PC-3 (cell line): ENCODE data around the gene SLC39A8. TPM values are rescaled to one million over a fixed set of nuclear protein-coding genes. Genes with fewer than 3 reads are reported as not detected.

Experiments
- ATAC-seq: fragments of 200-7000 bp; cut with Tn5 transposase; 2 replicates; pipeline ENCODE4 v1.9.1; 2020; ENCODE audit warnings: mild to moderate bottlenecking, moderate library complexity
- BruUV-seq: library from RNA; stranded (reverse); fragments of 400-500 nt; replicated peaks from 2 replicates; lab custom pipeline; 2021; lab: Mats Ljungman, UMichigan
- CTCF ChIA-PET: fragments of 300-600 bp; sonication (Branson Sonifier 250); formaldehyde crosslinking; loops from one replicate; lab custom pipeline; 2022; ENCODE audit warnings: antibody characterized with exemption; lab: Charles Lee
- POLR2A ChIA-PET: fragments of 300-600 bp; sonication (Branson Sonifier 250); formaldehyde crosslinking; loops from one replicate; lab custom pipeline; 2022; ENCODE audit warnings: antibody characterized with exemption; ENCODE audit not compliant: unreplicated experiment; lab: Charles Lee
- DNase-seq: peaks from one replicate; pipeline ENCODE4 v3.0.0-alpha.2; 2015
- H2AFZ ChIP-seq: fragments of 300-600 bp; sonication (generic); 2 replicates; pipeline ENCODE4 v1.6.0; 2016; ENCODE audit warnings: antibody characterized with exemption, low read length
- H3F3A ChIP-seq: fragments of 300-600 bp; sonication (generic); one replicate; pipeline ENCODE4 v1.6.0; 2017; ENCODE audit warnings: antibody characterized with exemption, low read length, control low read depth, mild to moderate bottlenecking; ENCODE audit not compliant: unreplicated experiment
- H3K27ac ChIP-seq: fragments of 300-600 bp; sonication (generic); 2 replicates; pipeline ENCODE4 v1.5.1; 2016; ENCODE audit warnings: mild to moderate bottlenecking, low read length
- H3K27me3 ChIP-seq: fragments of 300-600 bp; sonication (generic); 2 replicates; pipeline ENCODE4 v1.6.1; 2016; ENCODE audit warnings: low read length, mixed read lengths
- H3K36me3 ChIP-seq: fragments of 300-600 bp; sonication (generic); 2 replicates; pipeline ENCODE4 v1.6.1; 2016; ENCODE audit warnings: low read depth, mixed run types, low read length, mixed read lengths
- H3K4me1 ChIP-seq: fragments of 300-600 bp; sonication (generic); 2 replicates; pipeline ENCODE4 v1.5.1; 2016; ENCODE audit warnings: low read length; ENCODE audit not compliant: insufficient read depth
- H3K4me2 ChIP-seq: fragments of 300-600 bp; sonication (generic); 2 replicates; pipeline ENCODE4 v1.6.0; 2016; ENCODE audit warnings: low read length
- H3K4me3 ChIP-seq: fragments of 300-600 bp; sonication (generic); 2 replicates; pipeline ENCODE4 v1.5.1; 2016; ENCODE audit warnings: mild to moderate bottlenecking, low read length, mixed read lengths
- H3K79me2 ChIP-seq: fragments of 300-600 bp; sonication (generic); 2 replicates; pipeline ENCODE4 v1.6.1; 2017; ENCODE audit warnings: low read length, mixed read lengths
- H3K9ac ChIP-seq: fragments of 300-600 bp; sonication (generic); 2 replicates; pipeline ENCODE4 v1.6.0; 2016; ENCODE audit warnings: mild to moderate bottlenecking, low read length
- H3K9me2 ChIP-seq: fragments of 300-600 bp; sonication (generic); replicated peaks from 2 replicates; pipeline ENCODE4 v1.6.1; 2016; ENCODE audit warnings: mixed run types, low read length, mixed read lengths
- H3K9me3 ChIP-seq: fragments of 300-600 bp; sonication (generic); 2 replicates; pipeline ENCODE4 v1.6.1; 2016; ENCODE audit warnings: low read length, mixed read lengths
- H4K20me1 ChIP-seq: fragments of 300-600 bp; sonication (generic); 2 replicates; pipeline ENCODE4 v1.6.1; 2016; ENCODE audit warnings: low read length, mixed read lengths
- CTCF ChIP-seq: fragments of 300-600 bp; sonication (generic); conservative IDR thresholded peaks from 2 replicates; pipeline ENCODE4 v1.5.1; 2017; ENCODE audit warnings: antibody characterized with exemption, low read depth, mild to moderate bottlenecking, low read length
- EZH2 ChIP-seq: fragments of 300-600 bp; sonication (generic); IDR thresholded peaks from one replicate; pipeline ENCODE4 v1.6.1; 2017; ENCODE audit warnings: antibody characterized with exemption, mild to moderate bottlenecking, low read length; ENCODE audit not compliant: unreplicated experiment
- EZH2phosphoT487 ChIP-seq: fragments of 300-600 bp; sonication (generic); IDR thresholded peaks from 2 replicates; pipeline ENCODE4 v1.6.1; 2018; ENCODE audit warnings: mild to moderate bottlenecking, antibody characterized with exemption, low read length, borderline replicate concordance
- intact Hi-C: fragments of 100-400 bp; cut with micrococcal nuclease; formaldehyde crosslinking; loops from 2 replicates; pipeline ENCODE4 v1.9.0; 2023
- total RNA-seq: library from RNA; depleted of rRNA; stranded (reverse); fragments of >200 nt; gene quantifications from 2 replicates; pipeline ENCODE4 v1.2.3, GENCODE V29; 2014

The SLC39A8 gene
- total RNA-seq, 1 experiment from 2014 or later = 19.5 TPM

GRCh38 chr4:102234243-102234838 lies 110.9 kb downstream of the SLC39A8 start:
- POLR2A ChIA-PET = no interaction called here
- ATAC-seq = no peak
- CTCF ChIA-PET = no interaction called here

GRCh38 chr4:102230194-102230593 lies 115.1 kb downstream of the SLC39A8 start:
- Histone ChIP-seq H3K79me2 (no peaks in the 10 kb centered on the region), H3K4me2 (no peak overlapping the region), H3K27ac (no peak overlapping the region), H3K9ac (no peak overlapping the region), H3K27me3 (no peaks in the 10 kb centered on the region), H3F3A (no peaks in the 10 kb centered on the region), H3K9me2 (no peaks in the 10 kb centered on the region), H3K4me1 (no peaks in the 10 kb centered on the region), H3K4me3 (no peak overlapping the region), H2AFZ (no peak overlapping the region), H3K9me3 (no peaks in the 10 kb centered on the region), H4K20me1 (no peaks in the 10 kb centered on the region), H3K36me3 (no peaks in the 10 kb centered on the region)
- ChIA-PET CTCF (no interaction called here), POLR2A (no interaction called here)
- no TSS peak for BruUV-seq
- intact Hi-C loops = no loop called here
- DNase-seq (no peak), ATAC-seq (no peak)
- no peak for TF ChIP-seq EZH2
- TF ChIP-seq CTCF = no peak
- TF ChIP-seq EZH2phosphoT487 = no peak

More at GRCh38 chr4:102234243-102234838, 110.9 kb downstream of the SLC39A8 start:
- H3K9ac ChIP-seq = no peak overlapping the region
- H3F3A ChIP-seq = no peaks in the 10 kb centered on the region
- no peak overlapping the region for H3K4me2 ChIP-seq
- BruUV-seq = no TSS peak
- H3K9me2 ChIP-seq = no peaks in the 10 kb centered on the region
- no peaks in the 10 kb centered on the region for H4K20me1 ChIP-seq
- DNase-seq = no peak
- H3K9me3 ChIP-seq = no peaks in the 10 kb centered on the region
- H3K36me3 ChIP-seq = no peaks in the 10 kb centered on the region
- TF ChIP-seq CTCF (no peak), EZH2 (no peak), EZH2phosphoT487 (no peak)
- intact Hi-C loops = no loop called here
- no peaks in the 10 kb centered on the region for H3K27me3 ChIP-seq
- no peaks in the 10 kb centered on the region for H3K79me2 ChIP-seq
- no peaks in the 10 kb centered on the region for H3K4me1 ChIP-seq
- H3K4me3 ChIP-seq = no peak overlapping the region
- no peak overlapping the region for H3K27ac ChIP-seq
- H2AFZ ChIP-seq = no peak overlapping the region

- Histone ChIP-seq H3K9ac (no peak overlapping the region), H3K9me3 (no peaks in the 10 kb centered on the region), H3K27me3 (no peaks in the 10 kb centered on the region), H3K27ac (no peak overlapping the region), H2AFZ (no peak overlapping the region), H3K4me3 (no peak overlapping the region), H3K9me2 (no peaks in the 10 kb centered on the region), H4K20me1 (no peaks in the 10 kb centered on the region), H3K4me1 (no peaks in the 10 kb centered on the region), H3K36me3 (no peaks in the 10 kb centered on the region), H3K4me2 (no peak overlapping the region), H3K79me2 (no peaks in the 10 kb centered on the region), H3F3A (no peaks in the 10 kb centered on the region)
- no peak for DNase-seq
- intact Hi-C loops = no loop called here
- no peak for ATAC-seq
- POLR2A ChIA-PET = no interaction called here
- TF ChIP-seq EZH2 (no peak), EZH2phosphoT487 (no peak), CTCF (no peak)
- CTCF ChIA-PET = no interaction called here
- no TSS peak for BruUV-seq
Measured at GRCh38 chr4:102227388-102227787, 117.9 kb downstream of the SLC39A8 start.
